Stomach smooth muscle (tissue), 2 donors: Measurements from ENCODE around the gene GULP1.

Experiments
- H3K27ac ChIP-seq: one replicate; pipeline ENCODE4 v1.7.0; 2013; ENCODE audit warnings: mild to moderate bottlenecking, low read length, inconsistent platforms
- H3K27me3 ChIP-seq, 2 donors: one replicate each; pipeline ENCODE4 v1.7.0; 2013; ENCODE audit warnings: low read length in 2 of 2; ENCODE audit not compliant: insufficient read depth in 2 of 2, control insufficient read depth in 1 of 2
- H3K36me3 ChIP-seq, 2 donors: one replicate each; pipeline ENCODE4 v1.7.0; 2013; ENCODE audit warnings: low read length in 2 of 2; ENCODE audit not compliant: control insufficient read depth in 2 of 2, insufficient read depth in 2 of 2
- H3K4me1 ChIP-seq: one replicate; pipeline ENCODE4 v1.7.0; 2013; ENCODE audit warnings: low read length; ENCODE audit not compliant: control insufficient read depth, insufficient read depth
- H3K4me3 ChIP-seq, 2 donors: one replicate each; pipeline ENCODE4 v1.7.0; 2013; ENCODE audit warnings: low read length in 2 of 2
- H3K9ac ChIP-seq, 2 donors: one replicate each; pipeline ENCODE4 v1.7.0; 2013; ENCODE audit warnings: low read length in 2 of 2, mild to moderate bottlenecking in 1 of 2
- H3K9me3 ChIP-seq, 2 donors: one replicate each; pipeline ENCODE4 v1.7.0; 2013; ENCODE audit warnings: low read length in 2 of 2; ENCODE audit not compliant: control insufficient read depth in 2 of 2
- donor health status: healthy.
- donor health status: Pancreatic carcinoma.

GULP1 gene

GRCh38 chr2:188571543-188572303 lies 280.0 kb downstream of the GULP1 start:
- Histone ChIP-seq H3K4me1 (peaks cover 2% of the 10 kb centered on the region), H3K4me3 (no peak overlapping the region), H3K36me3 (no peaks in the 10 kb centered on the region), H3K27ac (no peak overlapping the region), H3K9ac (no peak overlapping the region), H3K27me3 (no peaks in the 10 kb centered on the region), H3K9me3 (no peaks in the 10 kb centered on the region)

- Histone ChIP-seq H3K27ac (no peak overlapping the region), H3K4me3 (no peak overlapping the region), H3K36me3 (no peaks in the 10 kb centered on the region), H3K9ac (no peak overlapping the region), H3K27me3 (no peaks in the 10 kb centered on the region), H3K4me1 (peaks cover 4% of the 10 kb centered on the region), H3K9me3 (no peaks in the 10 kb centered on the region)
Measured at GRCh38 chr2:188572592-188572991, 280.9 kb downstream of the GULP1 start.

- Histone ChIP-seq H3K27ac (no peak overlapping the region), H3K4me3 (no peak overlapping the region), H3K27me3 (no peaks in the 10 kb centered on the region), H3K4me1 (peaks cover 4% of the 10 kb centered on the region), H3K9ac (no peak overlapping the region), H3K9me3 (no peaks in the 10 kb centered on the region), H3K36me3 (no peaks in the 10 kb centered on the region)
Measured at GRCh38 chr2:188573453-188573852, 281.8 kb downstream of the GULP1 start.

- H3K27me3 ChIP-seq = no peaks in the 10 kb centered on the region
- no peaks in the 10 kb centered on the region for H3K36me3 ChIP-seq
- peaks cover 4% of the 10 kb centered on the region for H3K4me1 ChIP-seq
- no peaks in the 10 kb centered on the region for H3K9me3 ChIP-seq
- no peak overlapping the region for H3K4me3 ChIP-seq
- H3K27ac ChIP-seq = no peak overlapping the region
- no peak overlapping the region for H3K9ac ChIP-seq
Measured at GRCh38 chr2:188576006-188576405, 284.3 kb downstream of the GULP1 start.

- no peaks in the 10 kb centered on the region for H3K27me3 ChIP-seq
- no peak overlapping the region for H3K4me3 ChIP-seq
- H3K4me1 ChIP-seq = peaks cover 4% of the 10 kb centered on the region
- H3K27ac ChIP-seq = no peak overlapping the region
- H3K9ac ChIP-seq = no peak overlapping the region
- H3K36me3 ChIP-seq = no peaks in the 10 kb centered on the region
- H3K9me3 ChIP-seq = no peaks in the 10 kb centered on the region
Measured at GRCh38 chr2:188576651-188577050, 285.0 kb downstream of the GULP1 start.

GRCh38 chr2:188577231-188577630 lies 285.6 kb downstream of the GULP1 start:
- Histone ChIP-seq H3K36me3 (no peaks in the 10 kb centered on the region), H3K4me3 (no peak overlapping the region), H3K4me1 (peaks cover 4% of the 10 kb centered on the region), H3K27me3 (no peaks in the 10 kb centered on the region), H3K9ac (no peak overlapping the region), H3K27ac (no peak overlapping the region), H3K9me3 (no peaks in the 10 kb centered on the region)

- H3K4me3 ChIP-seq = no peak overlapping the region
- no peaks in the 10 kb centered on the region for H3K9me3 ChIP-seq
- peaks cover 4% of the 10 kb centered on the region for H3K4me1 ChIP-seq
- H3K27ac ChIP-seq = no peak overlapping the region
- H3K27me3 ChIP-seq = no peaks in the 10 kb centered on the region
- H3K36me3 ChIP-seq = no peaks in the 10 kb centered on the region
- H3K9ac ChIP-seq = no peak overlapping the region
Measured at GRCh38 chr2:188580738-188581137, 289.1 kb downstream of the GULP1 start.

- H3K4me3 ChIP-seq = no peak overlapping the region
- no peaks in the 10 kb centered on the region for H3K36me3 ChIP-seq
- H3K9me3 ChIP-seq = no peaks in the 10 kb centered on the region
- H3K4me1 ChIP-seq = no peaks in the 10 kb centered on the region
- H3K27me3 ChIP-seq = no peaks in the 10 kb centered on the region
- H3K27ac ChIP-seq = no peak overlapping the region
- no peak overlapping the region for H3K9ac ChIP-seq
Measured at GRCh38 chr2:188582211-188582610, 290.5 kb downstream of the GULP1 start.

- Histone ChIP-seq H3K27ac (no peak overlapping the region), H3K9ac (no peak overlapping the region), H3K9me3 (no peaks in the 10 kb centered on the region), H3K27me3 (no peaks in the 10 kb centered on the region), H3K36me3 (peaks cover 0 to 3% of the 10 kb centered on the region in 2 donors), H3K4me3 (no peak overlapping the region), H3K4me1 (no peaks in the 10 kb centered on the region)
Measured at GRCh38 chr2:188588235-188588634, 296.6 kb downstream of the GULP1 start.

GRCh38 chr2:188596054-188596453 lies 304.4 kb downstream of the GULP1 start:
- Histone ChIP-seq H3K27me3 (no peaks in the 10 kb centered on the region), H3K4me1 (no peaks in the 10 kb centered on the region), H3K9ac (no peak overlapping the region), H3K4me3 (no peak overlapping the region), H3K27ac (no peak overlapping the region), H3K36me3 (peaks cover 0 to 3% of the 10 kb centered on the region in 2 donors), H3K9me3 (no peaks in the 10 kb centered on the region)

- no peaks in the 10 kb centered on the region for H3K9me3 ChIP-seq
- H3K4me1 ChIP-seq = no peaks in the 10 kb centered on the region
- no peak overlapping the region for H3K27ac ChIP-seq
- no peaks in the 10 kb centered on the region for H3K36me3 ChIP-seq
- H3K27me3 ChIP-seq = no peaks in the 10 kb centered on the region
- H3K4me3 ChIP-seq = no peak overlapping the region
- H3K9ac ChIP-seq = no peak overlapping the region
Measured at GRCh38 chr2:188598551-188598950, 306.9 kb downstream of the GULP1 start.
